Measurements from ENCODE around the gene GRM8.

Gene GRM8

DNA sequence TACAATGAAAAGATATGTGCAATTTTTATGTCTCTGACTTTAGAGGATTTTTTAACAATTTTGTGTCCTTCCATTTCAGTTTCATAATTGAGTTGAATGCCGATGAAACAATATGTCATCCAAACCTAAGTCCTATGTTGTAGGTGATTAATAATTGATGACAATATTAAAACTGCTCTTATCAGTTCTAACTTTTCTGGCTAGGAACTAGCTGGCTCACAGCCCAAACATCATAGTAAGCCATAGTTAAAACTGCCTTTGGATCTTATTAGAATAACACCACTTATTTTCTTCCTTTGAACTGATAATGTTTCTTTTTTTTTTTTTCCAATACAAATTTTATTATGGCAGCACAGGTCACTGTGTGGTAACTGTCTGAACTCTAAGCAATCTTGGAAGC is 230.9 kb downstream of the GRM8 start:
- no peak for DNase-seq (ENCODE audit: insufficient read length, low spot score)
- no peak for FAIRE-seq
- TF ChIP-seq CTCF (IDR thresholded peaks at IDR 0.05; ENCODE audit: insufficient read depth, missing control alignments): no peak

DNA sequence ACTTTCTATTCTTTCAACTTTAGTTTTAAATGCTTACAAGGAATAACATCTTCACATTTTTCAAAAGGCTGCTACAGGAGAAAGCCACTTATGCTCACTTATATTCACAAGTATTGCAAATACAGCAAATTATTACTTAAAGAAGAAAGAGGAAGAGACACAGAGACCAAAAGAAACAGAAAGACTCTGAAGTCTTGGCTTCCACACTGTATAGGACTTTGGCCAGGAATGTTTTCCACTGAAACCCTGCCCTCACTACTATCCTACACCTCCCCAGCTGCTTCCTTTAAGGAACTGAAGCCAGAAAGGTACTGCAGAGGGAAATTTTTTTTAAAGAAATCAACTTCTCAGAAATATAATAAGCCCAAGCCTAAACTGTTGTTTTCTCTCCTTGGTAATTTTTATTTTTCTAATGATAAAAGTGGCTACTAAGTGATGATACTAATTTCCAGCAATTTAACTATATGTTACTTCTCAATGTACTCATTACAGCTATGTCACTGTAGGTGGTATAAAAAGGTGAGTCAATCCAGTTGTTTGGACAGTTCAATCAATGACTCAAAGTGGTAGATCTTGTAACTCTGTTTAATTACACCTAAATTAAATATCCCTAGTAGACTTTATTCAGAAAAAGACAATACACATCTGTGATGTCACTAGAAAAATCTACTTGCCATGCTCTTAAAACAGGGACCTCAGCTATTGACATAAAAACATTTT is 231.6 kb downstream of the GRM8 start:
- FAIRE-seq: no peak
- no peak for TF ChIP-seq CTCF (IDR thresholded peaks at IDR 0.05; ENCODE audit: insufficient read depth, missing control alignments)

DNA sequence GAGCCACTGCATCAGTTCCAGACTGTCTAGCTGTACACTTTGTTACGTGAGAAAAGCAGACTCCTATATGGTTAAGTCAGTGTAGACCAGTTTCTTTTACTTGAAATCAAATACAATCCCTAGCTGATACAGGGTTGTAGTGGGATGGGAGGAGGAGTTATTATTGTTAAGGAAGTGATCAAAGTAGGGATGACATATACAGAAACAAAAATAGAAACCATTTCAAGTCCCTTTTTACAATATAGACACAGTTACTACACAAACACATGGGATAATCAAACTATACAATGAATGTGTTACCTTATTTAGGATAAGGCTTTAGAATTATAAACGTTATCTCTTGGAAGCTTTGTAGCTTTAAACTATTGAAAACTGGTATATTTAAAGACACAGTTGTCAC is 233.9 kb downstream of the GRM8 start:
- no peak for FAIRE-seq
- TF ChIP-seq CTCF (IDR thresholded peaks at IDR 0.05; ENCODE audit: insufficient read depth, missing control alignments): no peak
- no peak for DNase-seq (ENCODE audit: insufficient read length, low spot score)

More for the DNA sequence above, 231.6 kb downstream of the GRM8 start:
- DNase-seq (ENCODE audit: insufficient read length, low spot score): no peak

GRCh38 chr7:127017196-127017595 is 235.5 kb downstream of the GRM8 start:
- TF ChIP-seq CTCF (IDR thresholded peaks at IDR 0.05; ENCODE audit: insufficient read depth, missing control alignments): no peak
- no peak for FAIRE-seq
- no peak for DNase-seq (ENCODE audit: insufficient read length, low spot score)

DNA sequence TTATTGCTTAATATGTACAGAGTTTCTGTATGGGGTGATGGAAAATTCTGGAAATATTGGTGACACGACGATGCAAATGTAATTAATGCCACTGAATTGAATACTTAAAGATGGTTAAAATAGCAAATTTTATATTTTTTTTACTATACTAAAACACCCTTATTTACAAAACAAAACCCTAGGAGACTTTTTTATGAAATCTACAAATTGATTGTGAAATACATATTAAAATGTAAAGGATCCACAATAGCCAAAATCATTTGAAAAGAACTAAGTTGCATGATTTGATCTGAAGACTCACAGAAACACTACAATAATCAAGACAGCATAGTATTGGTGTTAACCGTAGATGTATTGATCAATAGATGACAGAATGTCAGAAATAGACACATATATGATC is 252.0 kb downstream of the GRM8 start:
- TF ChIP-seq CTCF (IDR thresholded peaks at IDR 0.05; ENCODE audit: insufficient read depth, missing control alignments): no peak
- FAIRE-seq: no peak

DNA sequence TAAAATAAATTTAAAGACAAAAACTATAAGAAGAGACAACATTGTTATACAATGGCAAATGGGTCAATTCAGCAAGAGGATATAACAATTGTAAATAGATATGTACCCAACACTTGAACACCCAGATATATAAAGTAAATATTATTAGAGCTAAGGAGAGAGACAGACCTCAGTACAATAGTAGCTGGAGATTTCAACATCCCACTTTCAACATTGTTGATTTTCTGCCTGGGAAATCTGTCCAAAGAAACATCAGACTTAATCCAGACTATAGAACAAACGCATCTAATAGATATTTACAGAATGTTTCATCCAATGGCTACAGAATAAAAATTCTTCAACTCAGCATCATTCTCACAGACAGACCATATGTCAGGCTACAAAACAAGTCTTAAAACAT is 256.1 kb downstream of the GRM8 start:
- TF ChIP-seq CTCF (IDR thresholded peaks at IDR 0.05; ENCODE audit: insufficient read depth, missing control alignments): no peak
- no peak for DNase-seq (ENCODE audit: insufficient read length, low spot score)
- FAIRE-seq: no peak

More for the DNA sequence above, 252.0 kb downstream of the GRM8 start:
- no peak for DNase-seq (ENCODE audit: insufficient read length, low spot score)

GRCh38 chr7:126993626-126994213 is 259.0 kb downstream of the GRM8 start:
- no peak for FAIRE-seq
- DNase-seq (ENCODE audit: insufficient read length, low spot score): no peak
- TF ChIP-seq CTCF (IDR thresholded peaks at IDR 0.05; ENCODE audit: insufficient read depth, missing control alignments): no peak
